Endodermal cell (in vitro differentiated cells): ENCODE data around the gene ZBP1. TPM values are rescaled to one million over a fixed set of nuclear protein-coding genes. Genes with fewer than 3 reads are reported as not detected.

ENCODE experiments used
- DNase-seq: peaks from one replicate; pipeline ENCODE4 v3.0.0-alpha.2; 2017
- H3K27ac ChIP-seq: 2 replicates; pipeline ENCODE4 v1.5.1; 2013; ENCODE audit warnings: mild to moderate bottlenecking, low read depth, low read length, moderate library complexity
- H3K27me3 ChIP-seq: 2 replicates; pipeline ENCODE4 v1.6.1; 2013; ENCODE audit warnings: mild to moderate bottlenecking, low read length, moderate library complexity; ENCODE audit not compliant: insufficient read depth, control insufficient read depth, poor library complexity, severe bottlenecking
- H3K36me3 ChIP-seq: 2 replicates; pipeline ENCODE4 v1.7.0; 2013; ENCODE audit warnings: mild to moderate bottlenecking, low read length, moderate library complexity; ENCODE audit not compliant: control insufficient read depth, insufficient read depth
- H3K4me1 ChIP-seq: one replicate; pipeline ENCODE4 v1.7.0; 2013; ENCODE audit warnings: low read length; ENCODE audit not compliant: control insufficient read depth, insufficient read depth
- H3K4me3 ChIP-seq: 2 replicates; pipeline ENCODE4 v1.5.1; 2013; ENCODE audit warnings: mild to moderate bottlenecking, low read length, moderate library complexity
- H3K9ac ChIP-seq: 2 replicates; pipeline ENCODE4 v1.6.1; 2013; ENCODE audit warnings: mild to moderate bottlenecking, low read length, moderate library complexity; ENCODE audit not compliant: poor library complexity, severe bottlenecking; ENCODE audit errors: extremely low read depth
- H3K9me3 ChIP-seq: 2 replicates; pipeline ENCODE4 v1.6.1; 2013; ENCODE audit warnings: mild to moderate bottlenecking, low read length, moderate library complexity; ENCODE audit not compliant: control insufficient read depth
- H3K27ac Mint-ChIP-seq: 2 replicates; pipeline ENCODE4 v1.8.0; 2020; ENCODE audit warnings: mixed read lengths
- H3K27me3 Mint-ChIP-seq: 2 replicates; pipeline ENCODE4 v1.8.0; 2021; ENCODE audit warnings: mild to moderate bottlenecking, mixed read lengths; ENCODE audit not compliant: insufficient read depth
- H3K36me3 Mint-ChIP-seq: 2 replicates; pipeline ENCODE4 v1.8.0; 2020; ENCODE audit warnings: low read depth, mixed read lengths
- H3K4me1 Mint-ChIP-seq: 2 replicates; pipeline ENCODE4 v1.8.0; 2020; ENCODE audit warnings: mixed read lengths
- H3K4me3 Mint-ChIP-seq: 2 replicates; pipeline ENCODE4 v1.8.0; 2020; ENCODE audit warnings: mild to moderate bottlenecking, moderate library complexity, mixed read lengths
- H3K9me3 Mint-ChIP-seq: 2 replicates; pipeline ENCODE4 v1.8.0; 2020; ENCODE audit warnings: mild to moderate bottlenecking, mixed read lengths
- CTCF ChIP-seq: fragments of 200-600 bp; sonication (generic); conservative IDR thresholded peaks from 2 replicates; pipeline ENCODE4 v1.5.0; 2021; ENCODE audit warnings: antibody characterized with exemption, mild to moderate bottlenecking
- WGBS, 2 experiments: methylation state at CpG; one replicate each; pipeline versions ENCODE4 v1.1.5 to v1.1.7; 2013; ENCODE audit warnings: missing lambda C conversion rate in 2 of 2, mixed read lengths in 1 of 2; ENCODE audit not compliant: insufficient coverage in 1 of 2, insufficient read length in 1 of 2; 5-methylcytosine and 5-hydroxymethylcytosine counted together
- total RNA-seq, 2 donors: library from RNA; stranded (reverse); fragmentation: NEBNext Ultra II Directional in 1 of 2; extraction: Animal tissue kit (Norgen Biotek cat#: 25700) in 1 of 2; gene quantifications; 2 replicates in 1 of 2; 3 replicates in 1 of 2; pipeline ENCODE4 v1.2.1, GENCODE V29; 2021

ZBP1 gene
- total RNA-seq, 2 donors from 2014 or later, result not detected

DNA sequence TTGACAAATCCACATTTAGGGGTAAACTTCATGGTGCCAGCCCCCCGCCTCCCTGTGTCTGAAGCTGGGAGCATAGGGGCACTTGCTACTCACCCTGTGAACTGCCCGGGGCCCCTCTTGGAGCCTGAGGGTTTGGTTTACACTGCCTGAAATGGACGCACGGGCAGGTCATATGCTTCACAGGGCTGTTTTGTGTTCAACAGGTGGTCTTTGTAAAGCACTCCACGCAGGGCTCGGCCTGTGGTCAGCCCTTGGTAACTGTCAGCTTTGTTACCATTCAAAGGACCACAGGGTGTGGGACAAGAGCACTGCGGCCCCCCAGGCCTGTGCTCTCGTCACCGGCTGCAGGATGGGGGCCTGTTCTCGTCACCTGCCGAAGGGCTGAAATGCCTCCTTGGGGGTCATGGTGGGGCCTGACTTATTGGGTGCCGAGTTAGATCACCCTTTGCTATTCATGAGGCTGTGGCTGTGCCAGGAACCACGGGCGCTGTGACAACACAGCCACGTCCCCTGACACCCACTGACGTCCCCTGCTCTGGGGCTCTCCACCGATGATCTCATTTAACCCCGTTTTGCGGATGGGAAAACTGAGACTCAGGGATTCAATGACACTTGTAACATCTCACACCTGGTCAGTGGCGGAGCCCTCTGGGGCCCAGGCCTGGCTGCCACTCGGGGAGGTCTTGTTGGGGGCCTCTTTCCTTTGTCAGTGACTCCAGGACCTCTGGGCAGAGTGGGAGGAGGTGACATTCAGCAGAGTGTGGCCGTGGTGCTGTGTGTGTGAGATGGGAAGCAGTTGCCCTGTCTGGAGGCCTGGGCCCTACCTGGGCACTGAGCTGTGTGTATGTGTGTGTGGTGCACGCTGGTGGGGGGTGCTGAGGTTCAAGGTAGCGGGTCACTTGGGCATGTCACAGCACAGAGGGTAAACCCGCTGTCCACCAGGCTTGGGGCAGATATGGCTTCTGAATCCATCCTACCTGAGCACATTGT, 24.9 kb downstream of the ZBP1 start:
- TF ChIP-seq CTCF, result no peak
- no peaks in the 10 kb centered on the region for H3K36me3 Mint-ChIP-seq
- Histone ChIP-seq H3K4me3 (no peak overlapping the region), H3K36me3 (no peaks in the 10 kb centered on the region), H3K9me3 (no peaks in the 10 kb centered on the region), H3K9ac (no peak overlapping the region), H3K4me1 (no peaks in the 10 kb centered on the region), H3K27ac (no peak overlapping the region), H3K27me3 (no peaks in the 10 kb centered on the region)
- no peak overlapping the region for H3K27ac Mint-ChIP-seq
- H3K4me3 Mint-ChIP-seq, result no peak overlapping the region
- no peaks in the 10 kb centered on the region for H3K27me3 Mint-ChIP-seq
- H3K9me3 Mint-ChIP-seq, result no peaks in the 10 kb centered on the region
- 91 to 92% methylated on average over 16 to 25 of the region's 25 CpGs for WGBS, 2 experiments
- peak; percentile 48 for DNase-seq
- peaks cover 5% of the 10 kb centered on the region for H3K4me1 Mint-ChIP-seq

GRCh38 chr20:57594092-57594951, 25.9 kb downstream of the ZBP1 start:
- WGBS, 2 experiments, result 38 to 44% methylated on average over 11 to 27 of the region's 27 CpGs
- H3K4me1 Mint-ChIP-seq, result peaks cover 5% of the 10 kb centered on the region
- Histone ChIP-seq H3K36me3 (no peaks in the 10 kb centered on the region), H3K27ac (no peak overlapping the region), H3K9me3 (no peaks in the 10 kb centered on the region), H3K4me3 (no peak overlapping the region), H3K4me1 (no peaks in the 10 kb centered on the region), H3K27me3 (no peaks in the 10 kb centered on the region), H3K9ac (no peak overlapping the region)
- TF ChIP-seq CTCF, result peak; percentile 90
- no peaks in the 10 kb centered on the region for H3K36me3 Mint-ChIP-seq
- no peaks in the 10 kb centered on the region for H3K27me3 Mint-ChIP-seq
- DNase-seq, result peak; percentile 90
- H3K9me3 Mint-ChIP-seq, result no peaks in the 10 kb centered on the region
- no peak overlapping the region for H3K27ac Mint-ChIP-seq
- no peak overlapping the region for H3K4me3 Mint-ChIP-seq

DNA sequence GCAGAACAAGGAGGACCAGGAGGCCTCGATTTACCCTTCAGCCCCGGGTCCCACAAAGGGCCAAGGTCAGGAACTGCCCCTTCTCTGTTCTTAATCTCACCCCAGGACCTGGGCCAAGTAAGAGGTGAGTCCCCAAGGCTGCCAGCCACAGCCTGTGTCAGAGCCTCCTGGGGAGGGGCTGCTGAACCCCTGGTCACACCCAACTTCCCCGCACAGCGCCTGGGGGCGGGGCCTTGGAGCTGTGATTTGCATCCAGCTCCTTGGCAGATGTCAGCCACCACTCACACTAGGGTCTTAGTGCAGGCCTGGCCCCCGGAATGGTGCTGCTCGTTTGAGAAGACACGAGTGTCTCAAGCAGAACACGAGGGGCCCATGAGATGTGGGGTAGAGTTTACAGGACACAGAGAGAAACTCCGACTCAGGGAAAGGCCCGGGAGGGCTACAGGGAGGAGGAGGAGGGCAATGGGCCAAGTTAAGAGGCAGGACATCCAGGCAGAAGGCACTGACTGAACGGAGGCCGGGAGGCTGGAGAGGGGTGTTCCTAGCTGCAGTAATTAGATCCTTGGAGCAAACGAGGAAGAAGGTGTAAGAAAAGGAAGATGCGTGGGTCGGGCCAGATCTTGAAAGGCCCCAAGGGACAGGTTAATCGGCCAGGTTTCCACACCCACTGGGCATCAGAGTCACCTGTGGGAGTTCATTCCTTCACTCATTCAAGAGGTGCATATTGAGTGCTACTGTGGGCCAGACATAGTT, 26.9 kb downstream of the ZBP1 start:
- Histone ChIP-seq H3K9ac (no peak overlapping the region), H3K36me3 (no peaks in the 10 kb centered on the region), H3K27ac (no peak overlapping the region), H3K4me1 (no peaks in the 10 kb centered on the region), H3K4me3 (no peak overlapping the region), H3K9me3 (no peaks in the 10 kb centered on the region), H3K27me3 (no peaks in the 10 kb centered on the region)
- peaks cover 4% of the 10 kb centered on the region for H3K4me1 Mint-ChIP-seq
- H3K4me3 Mint-ChIP-seq, result no peak overlapping the region
- 76 to 81% methylated on average over 12 to 17 of the region's 17 CpGs for WGBS, 2 experiments
- H3K27me3 Mint-ChIP-seq, result no peaks in the 10 kb centered on the region
- no peak for TF ChIP-seq CTCF
- DNase-seq, result peak; percentile 60
- no peak overlapping the region for H3K27ac Mint-ChIP-seq
- no peaks in the 10 kb centered on the region for H3K36me3 Mint-ChIP-seq
- no peaks in the 10 kb centered on the region for H3K9me3 Mint-ChIP-seq
